GM19395 (cell line): ENCODE results near the gene PCSK6.
"Not testable (repeated sequence)": the region's sequence is repeated elsewhere in the genome, so short reads cannot be mapped to it uniquely, and the experiment has no call there.

Source experiments
- ATAC-seq: cut with Tn5 transposase; IDR thresholded peaks from one replicate; pipeline ENCODE4 v1.9.1; 2021; ENCODE audit warnings: mild to moderate bottlenecking, moderate library complexity; ENCODE audit not compliant: unreplicated experiment

The PCSK6 gene

DNA sequence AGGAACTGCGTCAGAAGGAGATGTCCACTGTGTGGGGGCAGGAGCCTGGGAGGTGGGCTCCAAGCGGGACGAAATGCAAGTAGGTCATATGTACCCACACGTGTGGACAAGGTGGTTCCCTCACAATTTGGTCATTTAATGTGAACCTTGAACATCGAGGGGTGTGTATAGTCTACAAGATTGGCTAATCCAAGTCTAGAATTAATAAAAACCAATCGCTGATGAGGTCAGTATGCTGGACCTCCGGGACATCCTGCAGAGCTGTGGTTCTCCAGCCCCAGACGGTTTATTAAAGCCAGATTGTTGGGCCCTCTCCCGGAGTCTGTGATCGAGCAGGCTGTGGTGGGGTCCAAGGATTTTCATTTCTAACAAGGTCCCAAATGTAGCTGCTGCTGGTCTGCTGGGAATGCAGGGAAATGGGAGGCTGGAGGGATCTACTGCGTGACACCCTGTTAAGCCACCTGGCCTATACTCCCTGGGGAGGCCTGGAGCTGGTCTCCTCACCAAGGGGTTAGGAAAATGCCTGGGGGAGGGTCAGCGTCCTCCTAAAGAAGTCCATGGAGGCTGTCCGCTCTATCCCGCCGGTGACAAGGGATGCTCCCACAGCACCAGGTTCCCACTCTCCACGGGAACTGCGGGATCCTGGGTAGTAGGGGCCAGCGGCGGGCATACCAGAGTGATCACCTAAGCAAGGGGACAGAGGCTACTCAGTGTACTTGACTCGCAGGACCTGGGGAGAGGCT, 25.1 kb downstream of the PCSK6 start:
- no peak for ATAC-seq

GRCh38 chr15:101463696-101464095, 25.8 kb downstream of the PCSK6 start:
- not testable (repeated sequence) for ATAC-seq

GRCh38 chr15:101463270-101463669, 26.2 kb downstream of the PCSK6 start:
- ATAC-seq = no peak

DNA sequence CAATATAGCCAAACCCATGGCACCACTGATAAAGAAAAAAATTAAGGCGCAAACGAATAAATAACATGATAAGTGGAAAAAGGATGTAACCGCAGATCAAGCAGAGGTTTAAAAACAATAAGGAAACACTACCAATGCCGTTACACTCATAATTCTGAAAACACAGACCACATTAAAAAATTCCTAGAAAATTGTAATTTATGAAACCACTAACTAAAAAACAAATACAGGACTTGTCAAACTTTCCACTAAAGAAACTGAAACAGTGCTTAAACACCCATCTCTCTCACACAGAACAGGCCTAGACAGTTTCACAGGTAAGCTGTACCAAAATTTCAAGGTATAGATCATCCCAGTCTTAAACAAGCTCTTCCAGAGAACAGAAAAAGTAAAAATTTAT, 28.4 kb downstream of the PCSK6 start:
- ATAC-seq = no peak

DNA sequence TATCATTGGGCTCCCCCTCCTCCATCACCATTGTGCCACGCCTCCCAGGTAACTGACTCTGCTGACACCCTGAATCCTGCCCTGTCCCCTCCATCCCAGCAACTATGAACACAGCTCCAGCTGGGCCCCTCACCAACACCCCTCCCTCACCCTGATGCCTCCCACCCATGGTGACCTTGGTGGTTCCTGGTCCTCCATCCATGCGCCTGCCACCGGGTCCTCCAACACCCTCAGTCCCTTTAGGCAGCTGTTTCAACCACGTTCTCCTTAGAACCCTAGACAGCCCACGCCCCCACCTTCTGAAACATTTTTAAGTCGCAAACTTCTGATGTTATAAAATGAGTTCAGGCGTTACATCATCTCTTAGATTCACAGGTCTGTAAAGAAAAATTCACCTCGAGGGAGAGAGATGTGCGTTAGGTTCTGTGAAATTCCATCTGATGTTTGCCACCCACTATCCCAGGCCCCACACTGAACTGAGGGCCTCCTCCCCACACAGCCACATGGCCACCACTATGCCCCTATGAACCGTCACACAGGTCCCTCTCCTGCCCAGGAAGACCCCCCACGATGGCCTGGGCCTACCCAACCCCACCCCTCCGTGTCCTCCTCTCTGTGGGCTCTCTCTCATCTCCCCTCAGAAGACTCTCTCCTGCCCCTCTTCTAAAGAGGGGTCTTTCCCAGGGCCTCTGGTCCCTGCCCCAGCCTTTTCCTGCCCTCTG, 29.8 kb downstream of the PCSK6 start:
- ATAC-seq = no peak

DNA sequence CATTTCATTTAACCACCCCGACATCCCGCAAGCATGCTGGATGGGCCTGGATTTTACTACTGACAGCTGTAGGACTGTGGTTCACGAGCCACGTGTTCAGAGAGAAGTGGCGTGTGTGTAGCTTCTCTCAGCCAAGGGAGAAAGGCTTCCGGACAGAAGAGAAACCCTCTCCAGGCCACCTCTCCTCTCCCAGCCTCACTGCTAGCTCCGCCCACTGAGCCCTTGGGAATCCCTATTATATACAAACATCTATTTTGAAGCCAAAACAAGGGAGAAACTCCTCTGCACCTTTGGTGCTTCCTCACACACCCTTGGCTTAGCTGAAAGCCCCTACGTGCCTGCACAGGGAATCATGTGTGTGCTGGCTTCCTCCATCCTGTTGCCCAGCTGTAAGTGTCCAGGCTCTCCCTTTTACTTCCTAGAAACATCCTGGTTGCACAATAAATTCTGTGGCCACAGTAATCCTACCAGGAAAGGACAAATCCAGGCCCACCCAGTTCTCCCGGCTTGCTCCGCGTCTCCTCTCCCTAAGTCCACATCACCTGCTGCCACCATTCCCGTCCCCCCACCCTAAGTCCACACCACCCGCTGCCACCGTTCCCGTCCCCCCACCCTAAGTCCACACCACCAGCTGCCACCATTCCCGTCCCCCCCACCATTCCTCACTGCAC, 30.5 kb downstream of the PCSK6 start:
- no peak for ATAC-seq

DNA sequence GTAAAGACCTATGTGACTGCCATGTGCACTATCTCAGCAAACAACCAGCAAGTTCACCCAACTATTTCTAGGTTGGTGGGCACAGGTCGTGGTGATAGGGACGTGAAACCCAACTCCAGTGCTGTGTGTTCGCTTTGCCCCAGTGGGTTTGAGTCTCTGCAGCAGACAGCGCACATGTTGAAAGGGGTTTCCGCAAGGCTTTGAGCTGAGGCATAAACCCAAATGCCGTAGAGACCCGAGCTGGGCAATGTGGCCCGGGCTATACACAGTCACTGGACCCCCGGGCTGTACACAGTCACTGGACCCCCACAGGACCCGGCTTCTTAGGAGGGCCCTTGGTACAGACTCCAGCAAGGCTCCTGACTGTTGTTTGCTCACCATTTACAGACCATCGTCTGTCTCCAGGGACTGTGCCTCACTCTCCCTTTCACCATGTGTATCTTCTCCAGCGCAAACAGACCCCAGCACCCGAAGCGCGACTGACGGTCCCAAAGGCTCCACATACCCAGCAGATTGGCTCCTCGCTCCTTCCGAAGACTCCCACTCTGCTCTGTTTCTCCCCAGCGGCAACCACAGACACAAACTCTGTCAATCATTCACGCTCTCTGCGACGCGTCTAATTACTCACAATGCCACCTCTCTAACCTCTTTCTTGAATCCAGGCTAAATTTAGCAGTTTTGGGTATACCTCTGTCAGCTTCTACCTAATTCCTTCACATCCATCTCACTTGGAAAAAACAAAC, 31.2 kb downstream of the PCSK6 start:
- no peak for ATAC-seq

GRCh38 chr15:101457696-101458095, 31.8 kb downstream of the PCSK6 start:
- ATAC-seq = no peak

- no peak for ATAC-seq
Measured at GRCh38 chr15:101456057-101456739, 33.3 kb downstream of the PCSK6 start.

GRCh38 chr15:101455291-101456025, 34.0 kb downstream of the PCSK6 start:
- ATAC-seq = no peak

DNA sequence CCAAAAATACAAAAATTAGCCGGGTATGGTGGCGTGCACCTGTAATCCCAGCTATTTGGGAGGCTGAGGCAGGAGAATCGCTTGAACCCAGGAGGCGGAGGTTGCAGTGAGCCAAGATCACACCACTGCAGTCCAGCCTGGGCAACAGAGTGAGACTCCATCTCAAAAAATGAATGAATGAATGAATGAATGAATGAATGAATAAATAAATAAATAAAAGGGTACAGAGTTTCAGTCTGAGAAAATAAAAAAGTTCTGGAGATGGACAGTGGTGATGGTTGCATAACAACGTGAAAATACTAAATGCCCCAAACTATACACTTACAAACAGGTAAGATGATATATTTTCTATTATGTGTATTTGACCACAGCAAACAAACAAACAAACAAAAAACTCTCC, 34.7 kb downstream of the PCSK6 start:
- not testable (repeated sequence) for ATAC-seq

DNA sequence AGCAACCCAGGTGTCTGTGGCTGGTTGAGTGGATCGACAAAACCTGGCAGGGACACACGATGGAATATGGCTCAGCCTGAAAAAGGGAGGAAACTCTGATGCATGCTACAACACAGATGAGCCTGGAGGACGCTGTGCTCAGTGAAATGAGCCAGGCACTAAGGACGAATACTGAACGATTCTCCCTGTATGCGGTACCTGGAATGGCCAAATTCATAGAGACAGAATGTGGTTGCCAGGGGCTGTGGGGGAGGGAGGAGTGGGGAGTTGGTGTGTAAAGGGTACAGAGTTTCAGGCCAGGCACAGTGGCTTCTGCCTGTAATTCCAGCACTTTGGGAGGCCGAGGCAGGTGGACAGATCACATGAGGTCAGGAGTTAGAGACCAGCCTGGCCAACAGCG, 35.1 kb downstream of the PCSK6 start:
- ATAC-seq = no peak

DNA sequence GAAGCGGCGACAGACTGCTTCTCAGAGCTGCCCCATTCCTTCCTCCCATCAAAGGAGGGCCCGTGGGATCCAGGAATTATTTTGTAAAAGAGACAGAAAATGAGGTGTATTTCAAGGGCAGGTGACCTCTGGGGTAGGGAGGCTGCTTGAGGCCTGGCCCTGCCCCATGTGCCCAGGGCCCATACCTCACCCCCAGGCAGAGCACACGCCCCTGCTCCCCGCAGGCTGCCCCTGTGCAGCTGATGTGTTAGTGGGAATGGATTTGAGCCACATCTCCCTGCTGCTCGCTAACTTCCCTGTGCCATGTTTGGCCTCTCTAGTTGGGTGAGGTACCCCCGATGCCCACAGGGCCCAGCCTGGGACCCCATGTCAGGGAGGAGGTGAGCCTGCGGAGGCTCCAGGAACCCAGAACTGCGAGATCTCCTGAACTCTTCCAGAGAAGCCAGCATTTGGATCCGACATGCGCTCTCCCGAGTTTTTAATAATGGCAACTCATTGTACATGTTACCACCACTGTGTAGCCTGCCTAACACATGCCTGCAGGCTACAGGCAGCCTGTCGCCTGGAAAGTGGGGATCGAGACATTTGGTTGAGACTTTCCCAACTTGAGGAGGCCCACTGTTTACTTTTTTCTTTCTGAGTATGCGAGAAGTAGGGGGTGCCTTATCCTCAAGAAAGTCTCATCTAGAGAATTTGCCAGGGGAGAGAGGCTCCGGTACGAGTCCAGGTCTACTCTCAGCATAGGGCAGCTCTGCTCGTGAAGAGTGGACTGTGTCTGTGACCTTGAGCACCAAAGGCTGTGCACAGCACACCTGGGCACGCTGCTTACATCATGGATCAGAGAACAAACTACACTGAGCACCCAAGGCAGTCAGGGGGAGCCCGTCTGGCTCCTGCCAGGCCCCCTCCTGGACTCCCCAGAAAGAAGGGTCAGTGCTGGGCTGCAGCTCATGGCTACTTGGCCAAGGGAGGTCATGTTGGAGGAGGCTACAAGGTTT, 36.1 kb downstream of the PCSK6 start:
- no peak for ATAC-seq

GRCh38 chr15:101452572-101452971, 36.9 kb downstream of the PCSK6 start:
- ATAC-seq = no peak

DNA sequence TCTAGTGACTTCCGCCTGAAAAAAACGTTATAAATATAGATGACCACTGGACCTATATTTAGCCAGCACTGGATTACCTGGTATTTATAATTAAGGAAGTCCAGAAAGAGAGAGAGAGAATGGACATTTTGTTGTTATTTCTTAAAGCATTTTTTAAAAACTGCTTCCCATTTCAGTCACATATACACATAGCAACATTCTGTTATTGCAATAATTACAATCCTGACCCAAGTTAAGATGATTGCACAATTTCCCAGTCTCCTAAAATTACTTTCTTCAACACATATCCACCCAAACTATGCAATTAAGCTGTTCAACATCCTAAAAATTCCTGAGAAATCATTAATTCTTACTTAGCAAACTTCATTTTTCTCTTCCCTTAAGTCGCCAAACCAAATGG, 37.7 kb downstream of the PCSK6 start:
- ATAC-seq = no peak

DNA sequence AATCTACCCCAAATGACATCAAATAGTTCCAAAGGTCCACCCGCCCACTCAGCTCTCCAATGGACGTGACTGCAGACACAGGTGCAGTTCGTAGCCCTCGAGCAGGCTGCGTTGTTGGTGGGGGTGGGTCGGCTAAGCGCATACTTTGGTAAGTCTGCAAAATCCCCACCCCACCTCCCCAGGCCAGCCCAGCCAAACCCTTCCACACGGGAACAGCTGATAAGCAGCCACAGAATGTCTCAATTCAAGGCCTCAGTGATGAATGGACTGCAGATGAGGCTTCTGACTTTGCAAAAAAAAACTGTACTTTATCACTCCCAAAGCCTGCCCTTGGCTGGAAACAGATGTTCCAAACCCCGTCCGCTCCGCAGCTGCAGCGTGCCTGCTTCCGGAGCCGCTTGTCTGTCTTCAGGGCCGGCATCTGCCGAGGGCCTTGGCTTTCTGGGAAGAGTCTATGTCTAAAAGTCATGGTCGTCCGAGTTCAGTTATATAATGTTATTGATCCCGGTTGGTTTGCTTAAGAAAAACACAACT, 38.2 kb downstream of the PCSK6 start:
- ATAC-seq = no peak

GRCh38 chr15:101450403-101451265, 38.9 kb downstream of the PCSK6 start:
- ATAC-seq = no peak
